ENCODE results near the gene LIN54. TPM values are rescaled to one million over a fixed set of nuclear protein-coding genes. Genes with fewer than 3 reads are reported as not detected.

LIN54 gene
- 8.8 and 9.6 TPM in 2 replicates for total RNA-seq (ENCODE audit: low replicate concordance)

DNA sequence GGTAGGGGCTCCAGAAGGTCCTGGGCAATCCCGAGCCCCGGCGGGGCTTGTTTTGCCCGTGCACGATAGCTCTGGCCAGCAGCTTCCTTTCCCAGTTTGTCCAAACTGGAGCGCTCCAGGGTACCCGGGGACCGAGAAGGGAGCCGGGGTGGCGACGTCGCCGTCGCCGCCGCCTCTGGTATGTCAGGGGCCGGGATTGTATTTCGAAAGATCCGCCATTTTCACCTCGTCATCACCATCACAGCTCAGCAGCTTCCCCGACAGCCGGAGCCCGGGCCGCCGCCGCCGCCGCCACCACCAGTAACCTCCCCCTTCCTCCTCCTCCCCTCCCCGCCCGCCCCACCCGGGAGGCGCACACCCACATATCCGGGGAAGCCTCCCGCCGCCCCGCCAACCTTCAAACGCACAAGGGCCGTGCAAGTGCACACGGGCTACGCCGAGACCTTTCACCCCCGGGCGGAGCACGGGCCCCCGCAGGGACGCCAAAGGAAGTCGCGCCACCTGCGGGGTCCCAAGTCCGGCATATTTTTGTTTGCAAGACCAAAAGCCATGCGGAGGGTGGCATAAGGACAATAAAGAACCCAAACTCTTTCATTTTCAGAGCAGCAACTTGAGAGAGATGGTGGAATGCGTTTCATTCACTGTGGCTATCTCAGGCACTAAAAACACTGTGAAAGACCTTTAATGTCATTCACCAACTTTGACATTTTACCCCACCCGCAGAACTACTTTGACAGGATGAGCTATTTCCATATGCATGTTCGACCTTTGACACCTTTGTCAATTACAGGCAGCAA lies at the start of gene LIN54:
Gene LIN54, minus strand, starts transcription at position 302 of the 797 bp plus-strand sequence. CDS start 25,979 bp downstream, outside the sequence.

DNA sequence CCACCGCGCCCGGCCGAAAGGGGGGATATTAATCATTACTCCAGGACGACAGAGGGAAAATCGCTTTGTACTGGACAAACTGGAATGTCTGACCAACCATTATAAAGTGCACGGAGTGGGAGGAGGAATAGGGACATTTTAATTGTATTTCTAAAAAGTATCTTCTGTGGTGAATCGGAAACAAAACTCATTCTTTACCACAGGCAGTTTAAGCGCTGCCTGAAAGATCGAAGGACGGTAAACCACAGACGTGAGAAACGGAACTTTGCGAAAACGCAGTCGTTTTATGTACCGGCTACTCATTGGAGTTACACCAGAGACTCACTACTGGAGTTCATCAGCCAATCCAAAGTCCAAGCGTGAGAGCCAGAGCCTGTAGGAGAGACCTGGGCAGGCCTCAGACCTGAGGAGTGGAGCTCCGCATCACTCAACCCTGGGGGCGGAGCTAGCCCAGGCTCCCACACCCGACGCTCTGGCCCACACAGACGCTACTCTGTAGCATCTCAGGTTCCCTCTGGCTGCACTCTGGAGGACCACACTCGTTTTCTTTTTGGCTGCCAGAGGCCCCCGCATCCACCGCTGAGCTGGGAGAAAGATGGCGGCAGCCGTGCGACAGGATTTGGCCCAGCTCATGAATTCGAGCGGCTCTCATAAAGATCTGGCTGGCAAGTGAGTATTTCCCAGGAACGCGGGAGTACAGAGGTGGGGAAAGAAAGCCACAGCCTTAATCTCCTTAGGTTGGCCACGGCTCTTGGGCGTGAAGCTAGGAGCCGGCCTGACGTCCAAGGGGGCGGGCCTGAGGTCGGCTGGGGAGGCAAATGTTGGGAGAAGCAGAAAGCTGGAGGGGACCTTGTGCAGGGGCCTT lies 24.2 kb upstream of the LIN54 start, which contains the start of gene COPS4:
Gene COPS4, plus strand, starts transcription at position 554 of the 865 bp plus-strand sequence. Its CDS starts 42 bp downstream, at position 596.

DNA sequence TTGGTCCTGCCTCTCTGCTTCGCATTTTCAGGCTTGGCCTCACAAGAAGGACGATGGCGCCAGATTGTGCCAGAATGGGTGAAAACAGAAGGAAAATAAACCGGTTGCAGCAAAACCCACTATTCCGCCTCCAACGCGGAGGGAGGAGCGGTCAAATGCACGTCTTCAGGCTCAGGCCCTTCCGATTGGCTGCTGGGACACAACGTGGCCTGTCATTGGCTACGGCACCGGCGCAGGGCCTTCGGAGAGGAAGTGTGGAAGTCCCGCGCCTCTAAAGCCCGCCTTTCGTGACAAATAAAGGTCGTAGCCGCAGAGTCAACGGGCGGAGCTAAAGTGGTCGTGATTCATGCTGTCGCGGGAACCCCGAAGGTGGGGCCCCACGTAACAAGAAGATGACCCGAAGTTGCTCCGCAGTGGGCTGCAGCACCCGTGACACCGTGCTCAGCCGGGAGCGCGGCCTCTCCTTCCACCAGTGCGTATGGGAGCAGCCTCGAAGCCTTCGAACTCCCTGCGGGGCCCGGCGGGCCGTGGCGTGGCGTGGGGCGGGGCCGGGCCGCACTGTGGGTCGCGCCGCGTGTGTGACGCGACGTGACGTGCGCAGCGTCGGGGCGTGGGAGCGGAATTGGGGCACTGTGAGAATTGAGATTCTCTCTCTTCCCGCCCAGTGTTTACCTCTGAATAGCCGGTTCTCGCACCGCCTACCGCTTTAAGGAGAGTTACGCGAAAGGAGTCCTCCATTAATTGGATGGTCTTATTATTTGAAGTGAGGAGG lies 110.0 kb downstream of the LIN54 start, which contains the start of gene THAP9:
Gene THAP9, plus strand, starts transcription at position 325 of the 772 bp plus-strand sequence. Its CDS starts 68 bp downstream, at position 393.

DNA sequence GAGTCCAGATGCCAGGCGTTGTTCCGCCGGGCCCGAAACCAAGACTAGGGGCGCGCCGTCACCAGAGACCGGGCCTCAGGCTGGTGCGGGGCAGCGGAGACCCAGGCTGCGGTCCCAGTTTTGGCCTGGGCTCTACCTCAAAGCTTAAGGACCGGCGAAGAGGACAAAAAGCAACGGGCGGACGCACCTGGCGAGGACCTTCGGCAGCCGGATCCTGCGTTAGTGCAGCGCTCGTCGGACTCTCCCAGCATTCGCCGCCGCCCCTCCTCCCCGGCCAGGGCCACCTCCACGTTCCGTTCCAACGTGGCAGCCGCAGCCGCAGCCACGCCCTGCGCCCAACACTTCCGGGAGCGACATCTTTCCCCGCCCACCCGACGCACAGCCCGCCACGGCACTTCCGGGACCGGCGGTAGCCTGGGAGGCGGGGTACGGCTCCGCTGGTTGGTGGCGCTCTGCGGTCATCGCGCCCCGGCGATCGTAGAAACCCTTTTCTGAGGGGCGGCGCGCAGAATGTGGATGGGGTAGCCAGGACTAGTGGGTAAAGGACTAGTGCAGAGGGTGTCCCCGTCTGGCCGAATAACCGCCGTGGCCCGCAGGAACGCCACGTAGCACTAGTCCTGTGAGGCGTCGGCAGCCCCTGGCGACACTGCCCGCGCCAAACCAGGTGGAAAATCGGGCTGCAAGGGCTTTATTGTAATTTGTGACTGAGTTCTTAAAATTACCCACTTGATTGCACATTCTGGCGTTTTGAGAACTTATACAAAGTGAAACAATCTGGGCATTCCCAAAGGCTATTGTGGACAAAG lies 119.5 kb downstream of the LIN54 start, which contains the start of gene SEC31A:
Gene SEC31A, minus strand, starts transcription at position 253 of the 806 bp plus-strand sequence. CDS start 9,217 bp downstream, outside the sequence.

Other genes starting within 250 kb of the LIN54 start
- 16.0 and 26.2 TPM in 2 replicates for gene SCD5, start 212.0 kb downstream of the LIN54 start, total RNA-seq (ENCODE audit: low replicate concordance)
- gene SEC31A, start 119.7 kb downstream of the LIN54 start, total RNA-seq (ENCODE audit: low replicate concordance), result 259 and 285 TPM in 2 replicates
- 2.8 and 4.8 TPM in 2 replicates for gene THAP9, start 110.1 kb downstream of the LIN54 start, total RNA-seq (ENCODE audit: low replicate concordance)
- 30.1 and 85.1 TPM in 2 replicates for gene COPS4, start 24.4 kb upstream of the LIN54 start, total RNA-seq (ENCODE audit: low replicate concordance)
- 0.35 TPM in 1 of 2 replicates, not detected in the other for gene PLAC8, start 103.9 kb upstream of the LIN54 start, total RNA-seq (ENCODE audit: low replicate concordance)